Brain microvascular endothelial cell (primary cell): ENCODE data around the gene EPOP.

Experiments used
- DNase-seq: peaks from one replicate; pipeline ENCODE4 v3.0.0-alpha.2; 2020
- H3K27ac ChIP-seq: fragments of 250-450 bp; sonication (Bioruptor Pico); 2 replicates; pipeline ENCODE4 v1.5.1; 2020; ENCODE audit warnings: mild to moderate bottlenecking, moderate library complexity
- H3K27me3 ChIP-seq: fragments of 250-450 bp; sonication (Bioruptor Pico); replicated peaks from 2 replicates; pipeline ENCODE4 v1.5.1; 2020; ENCODE audit warnings: mild to moderate bottlenecking
- H3K36me3 ChIP-seq: fragments of 250-450 bp; sonication (Bioruptor Pico); replicated peaks from 2 replicates; pipeline ENCODE4 v1.5.1; 2020; ENCODE audit warnings: mild to moderate bottlenecking
- H3K4me3 ChIP-seq: 2 replicates; pipeline ENCODE4 v1.5.1; 2011; ENCODE audit warnings: low read depth, mild to moderate bottlenecking, control low read depth, low read length, moderate library complexity
- in situ Hi-C: cut with HindIII; loops from 2 replicates; pipeline ENCODE4 v1.10.0; 2017; ENCODE audit warnings: low sequenced_read_pairs, low pct_ligation_motif_present
- TF ChIP-seq, protein P1 (sequence below): IDR thresholded peaks from 2 replicates; pipeline ENCODE4 v1.5.1; 2011; ENCODE audit warnings: low read depth, mild to moderate bottlenecking, moderate library complexity, low read length, control low read depth, inconsistent platforms; ENCODE audit errors: missing control alignments

EPOP gene

DNA sequence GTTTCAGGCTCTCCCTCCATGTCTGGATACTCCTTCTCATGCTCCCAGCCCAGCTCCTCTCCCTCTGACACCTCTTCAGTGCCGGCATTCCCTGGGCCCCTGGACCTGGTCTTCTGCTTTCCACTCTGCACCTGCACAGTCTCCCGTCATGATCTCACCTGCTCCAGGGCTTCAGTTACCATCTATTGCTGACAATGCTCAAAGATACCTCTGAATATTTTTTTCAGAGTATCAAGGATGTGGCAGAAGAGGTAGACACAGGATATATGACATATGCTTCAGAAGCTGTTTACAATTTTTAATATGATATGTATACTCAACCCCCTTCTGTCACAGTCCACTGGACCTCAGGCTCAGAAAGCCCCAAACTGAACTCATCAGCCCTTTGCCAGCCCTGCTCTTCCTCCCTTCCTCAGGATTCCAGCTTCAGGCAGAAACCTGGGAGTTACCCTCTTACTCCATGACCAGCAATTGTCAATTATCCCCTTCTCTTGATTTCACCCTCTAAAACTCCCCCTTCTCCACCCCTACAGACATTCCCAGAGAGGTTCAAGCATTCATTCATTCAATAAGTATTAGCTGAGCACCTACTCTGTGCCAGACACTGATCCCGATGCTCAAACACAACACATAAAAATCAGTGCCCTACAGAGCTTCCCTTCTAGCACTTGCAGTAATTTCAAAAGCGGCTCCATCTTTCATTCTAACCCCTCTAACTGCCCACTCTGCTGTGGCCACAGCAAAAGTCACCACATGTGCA is 22.5 kb upstream of the EPOP start:
- TF ChIP-seq, protein P1, sequence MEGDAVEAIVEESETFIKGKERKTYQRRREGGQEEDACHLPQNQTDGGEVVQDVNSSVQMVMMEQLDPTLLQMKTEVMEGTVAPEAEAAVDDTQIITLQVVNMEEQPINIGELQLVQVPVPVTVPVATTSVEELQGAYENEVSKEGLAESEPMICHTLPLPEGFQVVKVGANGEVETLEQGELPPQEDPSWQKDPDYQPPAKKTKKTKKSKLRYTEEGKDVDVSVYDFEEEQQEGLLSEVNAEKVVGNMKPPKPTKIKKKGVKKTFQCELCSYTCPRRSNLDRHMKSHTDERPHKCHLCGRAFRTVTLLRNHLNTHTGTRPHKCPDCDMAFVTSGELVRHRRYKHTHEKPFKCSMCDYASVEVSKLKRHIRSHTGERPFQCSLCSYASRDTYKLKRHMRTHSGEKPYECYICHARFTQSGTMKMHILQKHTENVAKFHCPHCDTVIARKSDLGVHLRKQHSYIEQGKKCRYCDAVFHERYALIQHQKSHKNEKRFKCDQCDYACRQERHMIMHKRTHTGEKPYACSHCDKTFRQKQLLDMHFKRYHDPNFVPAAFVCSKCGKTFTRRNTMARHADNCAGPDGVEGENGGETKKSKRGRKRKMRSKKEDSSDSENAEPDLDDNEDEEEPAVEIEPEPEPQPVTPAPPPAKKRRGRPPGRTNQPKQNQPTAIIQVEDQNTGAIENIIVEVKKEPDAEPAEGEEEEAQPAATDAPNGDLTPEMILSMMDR = no peak
- in situ Hi-C loops = no loop called here
- Histone ChIP-seq H3K27me3 (no peaks in the 10 kb centered on the region), H3K36me3 (no peaks in the 10 kb centered on the region), H3K4me3 (no peak overlapping the region), H3K27ac (no peak overlapping the region)
- DNase-seq = no peak

DNA sequence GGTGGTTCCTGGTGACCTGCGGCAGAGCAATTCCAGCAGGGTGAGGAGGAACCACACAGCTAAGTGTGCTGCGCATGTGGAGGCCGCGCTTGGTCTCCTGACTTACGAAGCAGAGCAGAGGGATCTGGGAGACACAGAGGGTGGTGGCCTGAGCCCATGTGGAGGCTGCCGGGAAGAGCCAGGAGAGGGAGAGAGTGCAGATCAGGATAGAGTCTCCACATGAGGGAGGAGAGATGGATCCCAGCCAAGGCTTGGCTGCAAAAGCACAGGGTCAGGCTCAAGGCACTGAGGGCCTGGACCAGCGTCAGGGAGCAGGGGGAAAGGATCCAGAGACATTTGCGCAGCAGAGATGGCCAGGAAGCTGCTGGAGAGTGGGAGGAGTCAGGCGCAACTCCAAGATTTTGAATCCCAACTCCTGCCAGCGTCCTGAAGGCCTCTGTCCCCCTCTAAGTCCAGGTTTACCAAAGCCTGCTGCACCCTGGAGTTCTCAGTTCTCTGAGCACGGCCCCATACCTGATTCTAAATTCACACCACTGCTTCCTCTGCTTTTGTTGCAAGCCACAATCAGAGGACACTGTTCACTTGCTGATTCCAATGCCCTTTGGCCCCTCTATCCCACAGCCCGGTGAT is 19.1 kb upstream of the EPOP start:
- DNase-seq = no peak
- in situ Hi-C loops = no loop called here
- H3K27ac ChIP-seq = no peak overlapping the region
- H3K4me3 ChIP-seq = no peak overlapping the region
- no peaks in the 10 kb centered on the region for H3K36me3 ChIP-seq
- TF ChIP-seq, protein P1 = no peak
- no peaks in the 10 kb centered on the region for H3K27me3 ChIP-seq

DNA sequence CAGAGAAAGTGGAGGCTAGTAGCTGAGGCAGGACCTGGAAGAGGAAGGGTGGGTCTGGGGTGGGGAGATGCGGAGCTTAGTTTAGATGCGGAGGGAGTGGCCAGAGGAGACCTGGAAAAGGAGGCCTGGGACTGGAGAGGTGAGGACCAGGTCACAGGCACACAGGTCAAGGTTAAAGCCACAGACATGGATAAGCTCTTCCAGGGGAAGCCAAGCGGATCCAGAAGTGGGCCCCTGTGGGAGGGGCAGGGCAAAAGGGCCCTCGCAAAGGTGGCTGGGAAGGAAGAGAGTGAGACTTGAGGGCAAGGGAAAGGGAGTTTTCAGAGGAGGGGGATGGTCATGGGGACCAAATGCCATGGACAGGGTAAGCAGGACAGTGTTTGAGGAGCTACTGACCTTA is 16.4 kb upstream of the EPOP start:
- in situ Hi-C loops = no loop called here
- no peaks in the 10 kb centered on the region for H3K36me3 ChIP-seq
- DNase-seq = no peak
- TF ChIP-seq, protein P1 = no peak
- no peak overlapping the region for H3K4me3 ChIP-seq
- no peaks in the 10 kb centered on the region for H3K27me3 ChIP-seq
- no peak overlapping the region for H3K27ac ChIP-seq

DNA sequence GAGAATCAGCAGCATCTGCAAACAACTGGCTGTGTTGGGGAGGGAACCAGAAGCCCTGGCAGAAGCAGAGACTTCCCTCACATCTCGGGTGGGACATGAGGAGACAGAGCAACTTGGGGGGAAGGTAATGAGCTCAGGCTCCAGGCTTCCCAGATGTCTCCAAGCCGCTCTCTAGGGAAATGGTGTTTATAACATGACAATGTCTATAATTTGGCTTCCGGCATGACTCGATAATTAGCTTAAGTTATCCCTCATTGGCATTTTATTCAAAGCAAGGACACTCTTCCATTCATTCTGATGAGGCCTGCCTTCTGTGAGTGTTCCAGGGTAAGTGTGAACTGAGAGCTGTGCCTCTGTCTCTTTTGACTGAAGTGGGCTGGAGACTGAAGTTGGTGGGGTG is 15.6 kb upstream of the EPOP start:
- Histone ChIP-seq H3K36me3 (no peaks in the 10 kb centered on the region), H3K27ac (no peak overlapping the region), H3K4me3 (no peak overlapping the region), H3K27me3 (no peaks in the 10 kb centered on the region)
- no peak for DNase-seq
- in situ Hi-C loops = no loop called here
- TF ChIP-seq, protein P1 = no peak

DNA sequence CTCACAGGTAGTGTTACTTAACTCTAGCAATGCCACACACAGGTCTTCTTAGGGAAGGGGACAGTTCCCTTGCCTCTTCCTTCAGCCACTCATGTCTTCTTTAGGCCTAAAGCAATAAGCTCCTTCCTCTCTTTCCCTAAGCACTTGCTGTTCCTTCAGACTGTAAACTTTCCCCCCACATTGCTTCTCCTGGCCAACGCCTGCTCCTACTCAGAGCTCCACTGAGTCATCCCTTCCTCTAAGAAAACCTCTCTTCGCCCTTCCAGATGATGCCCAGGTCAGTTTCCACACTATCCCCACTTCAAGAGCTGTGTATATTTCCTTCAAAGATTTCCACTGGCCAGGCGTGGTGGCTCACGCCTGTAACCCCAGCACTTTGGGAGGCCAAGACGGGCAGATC is 12.5 kb upstream of the EPOP start:
- TF ChIP-seq, protein P1 = no peak
- H3K27ac ChIP-seq = no peak overlapping the region
- H3K27me3 ChIP-seq = no peaks in the 10 kb centered on the region
- in situ Hi-C loops = no loop called here
- H3K4me3 ChIP-seq = no peak overlapping the region
- H3K36me3 ChIP-seq = no peaks in the 10 kb centered on the region
- no peak for DNase-seq
